PC-9 (cell line): ENCODE measurements around the gene PGPEP1. TPM values are rescaled to one million over a fixed set of nuclear protein-coding genes. Genes with fewer than 3 reads are reported as not detected.

Experiments
- BruUV-seq: library from RNA; stranded (reverse); fragments of 400-500 nt; replicated peaks from 2 replicates; lab custom pipeline; 2021; lab: Mats Ljungman, UMichigan
- CTCF ChIA-PET: fragments of 300-600 bp; sonication (Branson Sonifier 250); formaldehyde crosslinking; loops from one replicate; lab custom pipeline; 2022; ENCODE audit warnings: antibody characterized with exemption; lab: Charles Lee
- POLR2A ChIA-PET: fragments of 300-600 bp; sonication (Branson Sonifier 250); formaldehyde crosslinking; loops from one replicate; lab custom pipeline; 2022; ENCODE audit warnings: antibody characterized with exemption; ENCODE audit not compliant: unreplicated experiment; lab: Charles Lee
- DNase-seq, 2 experiments: peaks; one replicate each; pipeline versions ENCODE4 v3.0.0 to v3.0.0-alpha.2; 2015 to 2022; ENCODE audit warnings: mixed read lengths in 1 of 2
- H2AFZ ChIP-seq: fragments of 200-600 bp; sonication (generic); 2 replicates; pipeline ENCODE4 v1.8.1; 2017; ENCODE audit warnings: antibody characterized with exemption
- H3F3A ChIP-seq: fragments of 200-600 bp; sonication (generic); 2 replicates; pipeline ENCODE4 v1.8.1; 2017; ENCODE audit warnings: antibody characterized with exemption, mild to moderate bottlenecking, low read depth; ENCODE audit not compliant: insufficient read depth
- H3K27ac ChIP-seq: fragments of 200-600 bp; sonication (generic); 2 replicates; pipeline ENCODE4 v1.6.1; 2016; ENCODE audit warnings: mixed run types
- H3K27me3 ChIP-seq: fragments of 200-600 bp; sonication (generic); 2 replicates; pipeline ENCODE4 v1.6.1; 2016; ENCODE audit warnings: low read depth, mixed run types; ENCODE audit not compliant: insufficient read depth
- H3K36me3 ChIP-seq: fragments of 200-600 bp; sonication (generic); 2 replicates; pipeline ENCODE4 v1.6.1; 2016; ENCODE audit warnings: low read depth, mixed run types
- H3K4me1 ChIP-seq: fragments of 200-600 bp; sonication (generic); replicated peaks from 2 replicates; pipeline ENCODE4 v1.6.1; 2016; ENCODE audit warnings: mixed run types; ENCODE audit not compliant: insufficient read depth
- H3K4me2 ChIP-seq: fragments of 200-600 bp; sonication (generic); 2 replicates; pipeline ENCODE4 v1.6.1; 2017; ENCODE audit warnings: mixed run types
- H3K4me3 ChIP-seq: fragments of 200-600 bp; sonication (generic); 2 replicates; pipeline ENCODE4 v1.6.1; 2016; ENCODE audit warnings: mixed run types
- H3K79me2 ChIP-seq: fragments of 200-600 bp; sonication (generic); 2 replicates; pipeline ENCODE4 v1.6.1; 2017; ENCODE audit warnings: low read depth, mixed run types
- H3K9me2 ChIP-seq: fragments of 200-600 bp; sonication (generic); 2 replicates; pipeline ENCODE4 v1.8.1; 2017; ENCODE audit warnings: mild to moderate bottlenecking; ENCODE audit not compliant: insufficient read depth
- H3K9me3 ChIP-seq: fragments of 200-600 bp; sonication (generic); 2 replicates; pipeline ENCODE4 v1.8.1; 2016; ENCODE audit warnings: low read depth; ENCODE audit not compliant: insufficient read depth
- H4K20me1 ChIP-seq: fragments of 200-600 bp; sonication (generic); 2 replicates; pipeline ENCODE4 v1.8.1; 2017; ENCODE audit not compliant: insufficient read depth
- EZH2 ChIP-seq: fragments of 200-600 bp; sonication (generic); IDR thresholded peaks from 2 replicates; pipeline ENCODE4 v1.8.0; 2017; ENCODE audit warnings: antibody characterized with exemption, low read depth
- intact Hi-C: fragments of 100-400 bp; cut with micrococcal nuclease; formaldehyde crosslinking; loops from one replicate; pipeline ENCODE4 v1.10.0; 2022; ENCODE audit not compliant: unreplicated experiment
- total RNA-seq: library from RNA; stranded (reverse); gene quantifications from 2 replicates; pipeline ENCODE4 v1.2.3, GENCODE V29; 2021
- TF ChIP-seq, protein P1 (sequence below): fragments of 200-600 bp; sonication (generic); conservative IDR thresholded peaks from 2 replicates; pipeline ENCODE4 v1.6.1; 2017; ENCODE audit warnings: mixed run types, antibody characterized with exemption, mild to moderate bottlenecking, moderate library complexity

Gene PGPEP1
- total RNA-seq, 1 experiment from 2014 or later = 53.6 TPM

- POLR2A ChIA-PET = no interaction called here
Observed at GRCh38 chr19:18393836-18394235, 53.4 kb downstream of the PGPEP1 start.

DNA sequence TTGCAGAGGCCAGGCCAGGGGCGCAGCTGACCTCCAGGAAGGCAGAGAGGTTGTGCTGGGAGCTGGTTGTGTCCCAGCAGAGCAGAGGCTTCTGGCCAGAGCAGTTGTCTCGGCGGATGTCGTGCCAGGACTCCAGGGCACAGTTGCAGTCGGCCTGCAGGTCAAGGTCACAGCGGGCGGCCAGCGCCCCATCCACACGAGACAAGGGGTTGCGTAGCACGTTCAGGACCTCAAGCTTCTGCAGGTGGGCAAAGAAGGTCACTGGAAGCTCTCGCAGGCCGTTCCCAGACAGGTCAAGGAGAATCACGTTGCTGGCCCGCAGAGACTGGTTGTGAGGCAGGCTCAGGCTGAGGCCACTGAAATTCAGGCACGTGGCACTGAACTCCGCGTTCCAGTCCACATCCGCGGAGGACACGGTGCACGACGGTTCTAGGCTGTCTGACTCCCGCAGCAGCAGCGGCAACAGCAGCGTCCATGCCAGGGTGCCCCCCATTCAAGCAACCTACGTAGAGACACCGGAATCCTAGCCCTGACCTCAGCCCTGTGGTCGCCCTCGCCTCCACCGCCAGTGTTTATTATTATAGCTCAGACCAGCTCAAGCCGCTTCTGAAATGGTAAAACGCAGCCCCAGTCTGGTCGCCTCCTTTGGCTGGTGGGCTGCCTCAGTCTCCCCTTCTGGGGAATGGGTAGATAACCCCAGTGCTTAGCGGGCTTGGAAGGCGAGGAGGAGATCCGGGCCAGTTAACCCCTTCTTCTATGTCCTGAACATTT lies 56.3 kb downstream of the PGPEP1 start:
- Histone ChIP-seq H3K9me2 (no peaks in the 10 kb centered on the region), H3K36me3 (no peaks in the 10 kb centered on the region), H3K27me3 (no peaks in the 10 kb centered on the region), H3K4me3 (no peak overlapping the region), H3K27ac (no peak overlapping the region), H4K20me1 (no peaks in the 10 kb centered on the region), H3K4me2 (no peak overlapping the region), H3K4me1 (peaks cover 25% of the 10 kb centered on the region), H2AFZ (no peak overlapping the region), H3K79me2 (no peaks in the 10 kb centered on the region), H3K9me3 (no peaks in the 10 kb centered on the region), H3F3A (peaks cover 30% of the 10 kb centered on the region; the same call in 1 of the 2 replicates)
- intact Hi-C loops = no loop called here
- CTCF ChIA-PET = no interaction called here
- POLR2A ChIA-PET = no interaction called here
- BruUV-seq = no TSS peak
- no peak for DNase-seq
- no peak for TF ChIP-seq EZH2
- TF ChIP-seq, protein P1, sequence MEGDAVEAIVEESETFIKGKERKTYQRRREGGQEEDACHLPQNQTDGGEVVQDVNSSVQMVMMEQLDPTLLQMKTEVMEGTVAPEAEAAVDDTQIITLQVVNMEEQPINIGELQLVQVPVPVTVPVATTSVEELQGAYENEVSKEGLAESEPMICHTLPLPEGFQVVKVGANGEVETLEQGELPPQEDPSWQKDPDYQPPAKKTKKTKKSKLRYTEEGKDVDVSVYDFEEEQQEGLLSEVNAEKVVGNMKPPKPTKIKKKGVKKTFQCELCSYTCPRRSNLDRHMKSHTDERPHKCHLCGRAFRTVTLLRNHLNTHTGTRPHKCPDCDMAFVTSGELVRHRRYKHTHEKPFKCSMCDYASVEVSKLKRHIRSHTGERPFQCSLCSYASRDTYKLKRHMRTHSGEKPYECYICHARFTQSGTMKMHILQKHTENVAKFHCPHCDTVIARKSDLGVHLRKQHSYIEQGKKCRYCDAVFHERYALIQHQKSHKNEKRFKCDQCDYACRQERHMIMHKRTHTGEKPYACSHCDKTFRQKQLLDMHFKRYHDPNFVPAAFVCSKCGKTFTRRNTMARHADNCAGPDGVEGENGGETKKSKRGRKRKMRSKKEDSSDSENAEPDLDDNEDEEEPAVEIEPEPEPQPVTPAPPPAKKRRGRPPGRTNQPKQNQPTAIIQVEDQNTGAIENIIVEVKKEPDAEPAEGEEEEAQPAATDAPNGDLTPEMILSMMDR = no peak

More at GRCh38 chr19:18393836-18394235, 53.4 kb downstream of the PGPEP1 start:
- Histone ChIP-seq H2AFZ (no peak overlapping the region), H3K27me3 (no peaks in the 10 kb centered on the region), H3K27ac (no peak overlapping the region), H3K4me3 (no peak overlapping the region), H4K20me1 (peaks cover 13% of the 10 kb centered on the region), H3K4me1 (peaks cover 3% of the 10 kb centered on the region), H3F3A (peaks cover 41% of the 10 kb centered on the region), H3K4me2 (no peak overlapping the region), H3K79me2 (peaks cover 3% of the 10 kb centered on the region), H3K9me2 (no peaks in the 10 kb centered on the region), H3K36me3 (peaks cover 12% of the 10 kb centered on the region), H3K9me3 (no peaks in the 10 kb centered on the region)
- intact Hi-C loops = no loop called here
- DNase-seq = no peak
- CTCF ChIA-PET = interaction anchor here (0.7 kb wide), 2 partner anchors 63 to 65 kb away, joined by 3 to 5 read pairs; no protein-coding TSS in a partner anchor
- no TSS peak for BruUV-seq
- no peak for TF ChIP-seq EZH2
- TF ChIP-seq, protein P1 = no peak

GRCh38 chr19:18397242-18398202 lies 57.1 kb downstream of the PGPEP1 start, which contains the start of gene LRRC25:
Gene LRRC25 (minus strand): TSS chr19:18397622. CDS start chr19:18396963, 659 bp downstream.
- no peak for DNase-seq
- Histone ChIP-seq H3F3A (peaks cover 32% of the 10 kb centered on the region; the same call in 1 of the 2 replicates), H3K4me3 (no peak within 1 kb of the TSS), H3K27me3 (no peaks in the 10 kb centered on the region), H3K36me3 (no peaks in the 10 kb centered on the region), H3K79me2 (no peaks in the 10 kb centered on the region), H2AFZ (no peak within 1 kb of the TSS), H4K20me1 (no peaks in the 10 kb centered on the region), H3K9me3 (no peaks in the 10 kb centered on the region), H3K4me1 (peaks cover 25% of the 10 kb centered on the region), H3K4me2 (no peak within 1 kb of the TSS), H3K27ac (no peak within 1 kb of the TSS), H3K9me2 (no peaks in the 10 kb centered on the region)
- TF ChIP-seq EZH2 = no peak
- TF ChIP-seq, protein P1 = no peak
- CTCF ChIA-PET = no interaction called here
- BruUV-seq = no TSS peak
- intact Hi-C loops = no loop called here
- POLR2A ChIA-PET = no interaction called here
